GM12878 (cell line): Measurements from ENCODE around the gene ADRA2C. TPM values are rescaled to one million over a fixed set of nuclear protein-coding genes. Genes with fewer than 3 reads are reported as not detected.

Experiments used
- ATAC-seq: fragments of 200-7000 bp; cut with Tn5 transposase; 3 replicates; pipeline ENCODE4 v1.9.1; 2020; ENCODE audit warnings: mild to moderate bottlenecking, moderate library complexity
- BruUV-seq: library from RNA; stranded (reverse); fragments of 400-500 nt; replicated peaks from 2 replicates; lab custom pipeline; 2021; lab: Mats Ljungman, UMichigan
- CTCF ChIA-PET: fragments of 300-600 bp; sonication (Branson Sonifier 250); formaldehyde crosslinking; extraction: SDS; loops from one replicate; lab custom pipeline; 2021; ENCODE audit warnings: inconsistent platforms; lab: Yijun Ruan, JAX
- POLR2A ChIA-PET: fragments of 350-600 bp; formaldehyde crosslinking; extraction: SDS; loops from one replicate; lab custom pipeline; 2021; ENCODE audit warnings: inconsistent platforms; lab: Charles Lee
- RAD21 ChIA-PET: fragments of 300-600 bp; sonication (Branson Sonifier 250); formaldehyde crosslinking; loops from one replicate; lab custom pipeline; 2023; ENCODE audit warnings: antibody characterized with exemption; ENCODE audit not compliant: unreplicated experiment; lab: Charles Lee
- SMC1A ChIA-PET: fragments of 300-600 bp; sonication (Branson Sonifier 250); formaldehyde crosslinking; loops from one replicate; lab custom pipeline; 2023; ENCODE audit not compliant: unreplicated experiment, uncharacterized antibody; lab: Charles Lee
- DNase-seq: peaks from one replicate; pipeline ENCODE4 v3.0.0-alpha.2; 2011; ENCODE audit warnings: low read depth, low spot score
- FAIRE-seq: peaks from 3 replicates; lab custom pipeline; 2011; peaks lifted over from hg19 to GRCh38; lab: Jason Lieb, UNC
- H2AFZ ChIP-seq: 2 replicates; pipeline ENCODE4 v1.6.0; 2011; ENCODE audit warnings: low read depth, low read length, control low read depth; ENCODE audit not compliant: control insufficient read depth
- H3K27ac ChIP-seq: 2 replicates; pipeline ENCODE4 v1.5.1; 2011; ENCODE audit warnings: control low read depth; ENCODE audit not compliant: control insufficient read depth, insufficient read depth
- H3K27me3 ChIP-seq, 2 experiments: replicated peaks in 1 of 2; 2 replicates each; pipeline versions ENCODE4 v1.6.0 to v1.6.1; 2011; ENCODE audit warnings: low read length in 1 of 2; ENCODE audit not compliant: control insufficient read depth in 2 of 2, insufficient read depth in 2 of 2
- H3K36me3 ChIP-seq, 2 experiments: 2 replicates each; pipeline ENCODE4 v1.5.1; 2011; ENCODE audit warnings: low read length in 1 of 2; ENCODE audit not compliant: control insufficient read depth in 2 of 2, insufficient read depth in 2 of 2
- H3K4me1 ChIP-seq: 2 replicates; pipeline ENCODE4 v1.6.1; 2011; ENCODE audit warnings: mild to moderate bottlenecking, low read length, moderate library complexity, mixed read lengths; ENCODE audit not compliant: control insufficient read depth, insufficient read depth
- H3K4me2 ChIP-seq: 2 replicates; pipeline ENCODE4 v1.6.0; 2011; ENCODE audit warnings: control low read depth; ENCODE audit not compliant: control insufficient read depth, insufficient read depth
- H3K4me3 ChIP-seq: fragments of 200-600 bp; sonication (generic); 2 replicates; pipeline ENCODE4 v1.5.1; 2016
- H3K79me2 ChIP-seq: 2 replicates; pipeline ENCODE4 v1.6.0; 2011; ENCODE audit warnings: low read length; ENCODE audit not compliant: control insufficient read depth, insufficient read depth
- H3K9ac ChIP-seq: 2 replicates; pipeline ENCODE4 v1.8.0; 2011; ENCODE audit warnings: low read length, control low read depth, mixed read lengths; ENCODE audit not compliant: control insufficient read depth, insufficient read depth
- H3K9me3 ChIP-seq: replicated peaks from 3 replicates; pipeline ENCODE4 v1.5.1; 2011; ENCODE audit warnings: mild to moderate bottlenecking, low read length; ENCODE audit not compliant: control insufficient read depth, insufficient read depth
- H4K20me1 ChIP-seq: 2 replicates; pipeline ENCODE4 v1.6.0; 2011; ENCODE audit not compliant: control insufficient read depth, insufficient read depth
- BHLHE40 ChIP-seq, 2 experiments: fragments of 450-650 bp in 1 of 2; IDR thresholded peaks; 2 replicates each; pipeline ENCODE4 v1.6.1; 2011 to 2017; ENCODE audit warnings: low read depth in 2 of 2, borderline replicate concordance in 1 of 2, improper control_type of control experiment in 1 of 2, low read length in 1 of 2, mild to moderate bottlenecking in 1 of 2
- CEBPZ ChIP-seq: fragments of 150-350 bp; IDR thresholded peaks from 2 replicates; pipeline ENCODE4 v1.6.1; 2016; ENCODE audit warnings: low read depth, low read length
- ELK1 ChIP-seq: IDR thresholded peaks from 2 replicates; pipeline ENCODE4 v1.6.1; 2012; ENCODE audit warnings: low read depth, low read length, improper control_type of control experiment
- HDAC2 ChIP-seq: fragments of 200-600 bp; sonication (generic); IDR thresholded peaks from 2 replicates; pipeline ENCODE4 v1.6.1; 2017
- NR2C2 ChIP-seq: IDR thresholded peaks from 2 replicates; pipeline ENCODE4 v1.6.1; 2011; ENCODE audit warnings: borderline replicate concordance, low read depth; ENCODE audit not compliant: control insufficient read depth, insufficient read length
- PKNOX1 ChIP-seq: fragments of 450-650 bp; IDR thresholded peaks from 2 replicates; pipeline ENCODE4 v1.6.1; 2016; ENCODE audit warnings: mild to moderate bottlenecking
- POLR2A ChIP-seq: IDR thresholded peaks from 2 replicates; pipeline ENCODE4 v1.6.1; 2011; ENCODE audit warnings: low read depth, mild to moderate bottlenecking, low read length
- RB1 ChIP-seq: fragments of 450-650 bp; formaldehyde crosslinking; IDR thresholded peaks from 2 replicates; pipeline ENCODE4 v1.6.1; 2017; ENCODE audit warnings: mild to moderate bottlenecking, borderline replicate concordance
- SKIL ChIP-seq: fragments of 450-650 bp; IDR thresholded peaks from 2 replicates; pipeline ENCODE4 v1.6.1; 2017; ENCODE audit warnings: mild to moderate bottlenecking, low read depth, inconsistent platforms; ENCODE audit not compliant: poor library complexity, severe bottlenecking
- SREBF2 ChIP-seq: IDR thresholded peaks from 2 replicates; pipeline ENCODE4 v1.6.1; 2012; ENCODE audit warnings: mild to moderate bottlenecking, low read length
- YBX1 ChIP-seq: fragments of 450-650 bp; IDR thresholded peaks from 2 replicates; pipeline ENCODE4 v1.6.1; 2016; ENCODE audit warnings: antibody characterized with exemption
- ZNF24 ChIP-seq: fragments of 450-650 bp; IDR thresholded peaks from 2 replicates; pipeline ENCODE4 v1.6.1; 2017; ENCODE audit warnings: antibody characterized with exemption, mild to moderate bottlenecking
- WGBS: methylation state at CpG from one replicate; pipeline ENCODE4 v1.1.6; 2016; ENCODE audit warnings: low lambda C conversion rate; ENCODE audit not compliant: insufficient replicate concordance, insufficient coverage; ENCODE audit errors: missing lambda C conversion rate; 5-methylcytosine and 5-hydroxymethylcytosine counted together
- in situ Hi-C: fragments of 300-500 bp; cut with MboI; formaldehyde crosslinking; loops from 9 replicates; pipeline ENCODE4 v1.14.3; 2018; ENCODE audit warnings: mixed read lengths
- intact Hi-C: fragments of 100-400 bp; cut with micrococcal nuclease; formaldehyde crosslinking; loops from one replicate; pipeline ENCODE4 v1.14.2; 2022; ENCODE audit not compliant: unreplicated experiment
- polyA plus RNA-seq, 11 experiments: library from polyadenylated mRNA; depleted of rRNA in 4 of 11; unstranded in 6 of 11; stranded (reverse) in 5 of 11; fragments of >200 nt; fragmentation: Nextera tagmentation in 4 of 11; fragmentation: Illumina TruSeq in 1 of 11; extraction: Ambion mirVana in 4 of 11; extraction: Trizol in 1 of 11; gene quantifications; 1 replicate in 1 of 11; 2 replicates in 10 of 11; pipeline versions ENCODE4 v1.2.1 to v1.2.3, GENCODE V29; 2011 to 2016; ENCODE audit warnings: inconsistent platforms in 2 of 11, missing spikeins in 2 of 11, low read depth in 1 of 11
- total RNA-seq, 4 experiments: library from RNA; depleted of rRNA in 3 of 4; stranded (reverse); fragments of >200 nt in 3 of 4; fragmentation: Illumina TruSeq in 1 of 4; extraction: Trizol in 1 of 4; gene quantifications; 2 replicates each; pipeline versions ENCODE4 v1.2.1 to v1.2.3, GENCODE V29; 2013 to 2021

The ADRA2C gene
- total and polyA plus RNA-seq, 10 of the 15 experiments (the other 5 are each of a cell fraction or from before 2014, with no cell fraction given): 0.15 TPM; not detected in 9

GRCh38 chr4:3759236-3759635 is 6.9 kb upstream of the ADRA2C start:
- in situ Hi-C loops (no loop called here), intact Hi-C loops (no loop called here)
- Histone ChIP-seq H3K36me3 (no peaks in the 10 kb centered on the region), H3K4me3 (no peak overlapping the region), H4K20me1 (no peaks in the 10 kb centered on the region), H2AFZ (no peak overlapping the region), H3K9ac (no peak overlapping the region), H3K79me2 (no peaks in the 10 kb centered on the region), H3K9me3 (no peaks in the 10 kb centered on the region), H3K27ac (no peak overlapping the region), H3K4me1 (no peaks in the 10 kb centered on the region), H3K4me2 (no peak overlapping the region), H3K27me3 (peaks cover 0 to 1% of the 10 kb centered on the region in 2 experiments; a peak in 1 of 4 replicates)
- ChIA-PET POLR2A (no interaction called here), SMC1A (no interaction called here), CTCF (interaction anchor here (0.6 kb wide), 1 partner anchor 12 kb away, joined by 3 read pairs; no protein-coding TSS in a partner anchor), RAD21 (no interaction called here)
- WGBS: 21% methylated on average over 15 of the region's 15 CpGs
- FAIRE-seq (no peak), ATAC-seq (no peak), DNase-seq (no peak)
- no TSS peak for BruUV-seq
- no peak for TF ChIP-seq YBX1
- TF ChIP-seq RB1: no peak
- no peak for TF ChIP-seq HDAC2
- TF ChIP-seq NR2C2: no peak
- no peak for TF ChIP-seq SREBF2
- no peak for TF ChIP-seq ELK1
- no peak for TF ChIP-seq CEBPZ
- no peak for TF ChIP-seq BHLHE40 (IDR thresholded peaks at IDR 0.05; ENCODE audit: borderline replicate concordance in 1 of 2, low read depth in 2 of 2, low read length in 1 of 2)
- no peak for TF ChIP-seq SKIL
- TF ChIP-seq POLR2A: no peak
- no peak for TF ChIP-seq ZNF24
- no peak for TF ChIP-seq PKNOX1
